Measurements from ENCODE around the gene DGCR6L.
"Not testable (repeated sequence)": the region's sequence is repeated elsewhere in the genome, so short reads cannot be mapped to it uniquely, and the experiment has no call there.

The DGCR6L gene

DNA sequence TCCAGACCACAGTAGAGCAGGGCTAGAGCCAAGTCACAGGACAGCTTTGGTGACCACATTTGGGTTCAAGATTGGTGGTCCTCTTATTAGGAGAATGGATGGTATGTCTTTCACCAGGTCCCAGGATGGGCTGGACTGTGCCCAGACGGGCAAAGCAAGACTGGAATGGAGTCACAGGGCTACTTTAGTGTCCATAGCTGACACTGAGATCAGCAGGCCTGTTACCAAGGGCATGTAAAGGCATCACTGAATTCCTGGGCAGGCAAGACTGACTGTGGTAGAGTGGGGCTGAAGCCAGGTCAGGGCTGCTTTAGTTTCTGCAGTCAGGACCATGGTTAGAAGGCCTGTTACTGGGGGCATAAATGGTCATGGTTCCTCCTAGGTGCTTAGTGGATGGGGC, 6.1 kb upstream of the DGCR6L start:
- DNase-seq (ENCODE audit: low read depth), result not testable (repeated sequence)

GRCh38 chr22:20324139-20324516, 4.3 kb upstream of the DGCR6L start:
- no peak for DNase-seq (ENCODE audit: low read depth)

- DNase-seq (ENCODE audit: low read depth), result not testable (repeated sequence)
Observed at GRCh38 chr22:20321552-20322211, 1.8 kb upstream of the DGCR6L start.

DNA sequence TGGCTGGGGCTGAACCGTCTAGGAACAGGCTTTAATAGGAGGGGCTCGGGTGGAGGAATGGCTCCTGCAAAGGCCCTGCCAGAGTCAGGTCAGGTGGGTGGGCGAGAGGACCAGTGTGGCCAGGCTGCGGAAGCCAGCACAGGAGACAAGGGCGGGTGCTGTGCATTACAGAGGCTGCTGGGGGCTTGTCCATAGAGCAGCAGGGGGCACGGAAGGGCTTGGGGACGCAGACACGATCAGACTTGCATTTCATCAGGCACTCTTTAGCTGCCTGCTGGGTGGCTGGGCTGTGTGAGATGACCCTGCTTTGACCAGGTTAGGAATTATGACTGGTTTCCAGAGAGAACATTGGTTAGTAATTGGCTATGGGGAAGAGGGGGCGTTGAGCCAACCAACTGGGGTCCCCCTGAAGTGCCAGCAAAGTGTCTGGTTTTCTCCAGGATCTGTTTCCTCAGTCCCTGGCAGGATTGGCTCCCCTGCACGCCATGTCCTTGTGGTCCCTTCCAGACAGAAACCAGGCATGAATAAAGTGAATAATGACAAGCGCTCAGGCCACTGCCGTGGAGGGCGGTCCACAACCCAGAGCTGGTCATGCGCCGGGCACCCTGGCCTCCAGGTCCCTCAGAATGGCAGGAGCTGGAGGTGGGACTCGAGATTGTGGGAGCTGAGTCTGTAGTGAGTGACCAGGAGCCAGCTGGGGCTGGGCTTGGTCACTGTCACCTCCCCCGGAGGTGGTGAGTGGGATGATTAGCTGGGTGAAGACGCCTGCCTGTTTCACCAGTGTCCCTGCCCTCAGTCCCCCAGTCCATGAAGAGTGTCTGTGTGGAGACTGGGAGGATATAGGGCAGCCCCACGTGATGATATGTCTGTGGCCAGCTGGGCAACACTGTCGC, 1.0 kb upstream of the DGCR6L start:
- not testable (repeated sequence) for DNase-seq (ENCODE audit: low read depth)

GRCh38 chr22:20319041-20319744, 667 bp downstream of the DGCR6L start:
- no peak for DNase-seq (ENCODE audit: low read depth)

- DNase-seq (ENCODE audit: low read depth), result not testable (repeated sequence)
Observed at GRCh38 chr22:20318043-20318688, 1.7 kb downstream of the DGCR6L start.

GRCh38 chr22:20317402-20318042, 2.3 kb downstream of the DGCR6L start:
- DNase-seq (ENCODE audit: low read depth), result not testable (repeated sequence)

GRCh38 chr22:20316844-20317401, 2.9 kb downstream of the DGCR6L start:
- no peak for DNase-seq (ENCODE audit: low read depth)

GRCh38 chr22:20316217-20316843, 3.5 kb downstream of the DGCR6L start:
- DNase-seq (ENCODE audit: low read depth), result no peak

- no peak for DNase-seq (ENCODE audit: low read depth)
Observed at GRCh38 chr22:20315337-20316216, 4.3 kb downstream of the DGCR6L start.

- DNase-seq (ENCODE audit: low read depth), result not testable (repeated sequence)
Observed at GRCh38 chr22:20314741-20315336, 5.0 kb downstream of the DGCR6L start.

DNA sequence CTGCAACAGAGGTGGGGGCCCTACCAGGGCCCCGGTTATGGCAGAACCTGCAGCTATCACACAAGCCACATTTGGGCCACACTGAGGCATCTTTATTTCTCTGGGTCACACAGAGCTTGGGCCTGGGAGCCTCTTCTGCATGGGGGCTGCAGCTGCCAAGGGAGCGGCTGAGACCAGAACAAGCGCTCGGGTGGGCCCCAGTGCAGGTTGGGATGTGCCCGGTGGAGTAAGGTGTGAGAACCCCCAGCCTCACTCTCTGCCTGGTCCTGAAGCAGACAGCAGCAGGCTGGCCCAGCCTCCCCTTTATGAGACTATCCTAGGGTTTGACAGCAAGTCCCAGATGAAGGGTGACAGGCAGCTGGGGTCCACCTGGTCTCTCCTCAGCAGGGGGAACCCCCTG, 5.7 kb downstream of the DGCR6L start:
- not testable (repeated sequence) for DNase-seq (ENCODE audit: low read depth)

GRCh38 chr22:20313306-20314077, 6.4 kb downstream of the DGCR6L start:
- not testable (repeated sequence) for DNase-seq (ENCODE audit: low read depth)

DNA sequence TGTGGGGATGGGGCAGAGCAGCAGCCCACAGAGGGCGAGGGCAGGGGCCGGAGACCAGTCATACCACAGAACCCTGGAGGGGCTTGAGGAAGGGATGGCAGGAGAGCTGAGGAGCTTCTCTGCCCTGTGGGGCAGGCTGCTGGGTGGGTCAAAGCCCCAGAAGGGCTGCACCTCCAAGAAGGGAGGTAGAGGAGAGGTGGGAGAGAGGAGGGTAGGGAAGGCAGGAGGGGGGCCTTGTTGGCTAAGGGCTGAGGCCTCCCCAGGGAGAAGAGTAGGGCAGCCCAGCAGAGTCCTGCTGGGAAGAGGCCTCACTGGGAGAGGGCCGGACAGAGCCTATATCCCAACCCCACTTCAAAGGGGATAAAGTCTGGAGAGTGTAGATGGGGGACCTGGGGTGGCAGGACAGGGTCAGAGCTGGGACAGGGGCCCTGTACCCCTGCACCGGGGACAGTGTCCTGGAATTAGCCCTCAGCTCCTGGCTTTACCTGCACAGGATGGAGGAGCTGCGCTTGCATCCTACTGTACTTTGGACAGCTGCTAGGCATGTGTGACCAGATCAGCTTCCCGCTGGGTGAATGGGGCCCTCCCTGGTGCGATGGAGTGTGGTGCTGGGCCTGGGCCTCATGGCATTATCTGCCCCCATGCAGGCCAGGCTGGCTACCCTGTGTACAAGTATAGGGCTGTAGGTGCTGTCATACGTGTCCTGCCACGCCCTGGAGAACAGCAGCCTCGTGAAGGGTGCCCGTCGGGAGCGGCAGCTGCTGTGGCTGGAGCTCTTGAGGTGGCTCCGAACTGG, 7.3 kb downstream of the DGCR6L start:
- no peak for DNase-seq (ENCODE audit: low read depth)

DNA sequence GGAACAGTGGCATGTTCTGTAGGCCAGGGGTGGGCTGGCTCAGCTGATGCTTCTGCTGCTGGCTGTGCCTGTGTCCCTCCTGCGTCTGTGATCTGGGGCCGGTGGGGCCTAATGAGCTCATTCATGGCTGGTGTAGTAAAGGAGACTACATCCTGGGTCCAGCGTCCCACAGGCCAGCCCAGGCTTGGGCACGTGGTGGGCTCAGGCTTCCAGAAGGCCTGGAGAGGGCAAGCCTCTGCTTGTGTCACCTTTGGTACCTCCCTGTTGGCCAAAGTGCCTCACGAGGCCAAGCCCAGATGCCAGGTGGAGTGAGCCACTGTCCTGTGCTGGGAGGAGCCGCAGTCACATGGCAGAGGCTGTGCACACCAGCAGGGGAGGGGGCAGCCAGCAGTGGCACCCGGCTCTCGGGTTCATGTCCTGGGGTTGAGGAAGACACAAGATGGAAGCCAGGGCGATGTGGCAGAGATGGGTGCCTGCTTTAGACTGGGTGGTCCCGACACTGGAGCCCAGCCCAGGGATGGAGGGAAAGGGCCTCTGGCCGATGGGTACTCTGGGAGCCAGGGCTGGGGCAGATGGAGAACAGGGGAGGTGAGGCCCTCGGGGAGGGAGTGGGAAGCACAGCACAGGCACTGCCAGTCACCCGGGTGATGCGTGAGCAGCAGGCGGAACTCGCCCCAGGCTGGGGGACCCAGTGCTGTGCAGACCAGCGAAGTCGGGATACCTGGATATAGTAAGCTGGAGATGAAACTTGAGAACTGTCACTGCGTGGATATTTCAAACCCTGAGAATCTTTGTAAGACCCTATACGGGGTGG, 8.4 kb downstream of the DGCR6L start:
- DNase-seq (ENCODE audit: low read depth), result not testable (repeated sequence)

DNA sequence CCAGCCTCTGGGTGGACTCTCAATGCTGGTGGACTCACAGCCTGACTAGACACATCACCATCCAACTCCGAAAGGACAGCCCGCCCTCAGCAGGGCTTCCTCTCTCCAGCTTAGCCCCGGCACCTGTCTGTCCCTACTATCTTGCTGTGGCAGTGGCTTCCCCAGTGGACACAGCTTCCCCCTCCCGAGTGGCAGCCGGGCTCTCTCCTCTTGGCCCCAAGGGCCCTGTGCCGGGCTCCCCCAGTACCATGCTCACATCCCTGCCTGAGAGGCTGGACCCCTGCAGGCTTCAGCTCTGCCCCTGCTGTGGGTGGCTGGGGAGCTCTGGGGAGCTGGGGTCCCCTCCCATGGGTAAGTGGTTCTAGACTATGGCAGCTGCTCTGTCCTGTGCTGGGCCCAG, 9.1 kb downstream of the DGCR6L start:
- DNase-seq (ENCODE audit: low read depth), result not testable (repeated sequence)

GRCh38 chr22:20310180-20310579, 9.7 kb downstream of the DGCR6L start:
- DNase-seq (ENCODE audit: low read depth), result not testable (repeated sequence)
